H1 (cell line): Measurements from ENCODE around the gene ZBTB48. TPM values are rescaled to one million over a fixed set of nuclear protein-coding genes. Genes with fewer than 3 reads are reported as not detected.
A peak's percentile ranks its signal among the peaks of the same experiment; 100 is the strongest.

Experiments
- CTCF ChIA-PET: fragments of 300-600 bp; sonication (Branson Sonifier 250); formaldehyde crosslinking; loops from one replicate; lab custom pipeline; 2021; ENCODE audit not compliant: partially characterized antibody; lab: Charles Lee
- POLR2A ChIA-PET: fragments of 300-600 bp; sonication (Branson Sonifier 250); formaldehyde crosslinking; loops from one replicate; lab custom pipeline; 2021; ENCODE audit warnings: inconsistent platforms; ENCODE audit not compliant: partially characterized antibody; lab: Charles Lee
- DNase-seq, 2 experiments: peaks; one replicate each; pipeline versions ENCODE4 v3.0.0 to v3.0.0-alpha.2; 2010 to 2022; ENCODE audit warnings: low spot score in 2 of 2, low read depth in 1 of 2, mixed read lengths in 1 of 2
- FAIRE-seq: peaks from 2 replicates; lab custom pipeline; 2011; peaks lifted over from hg19 to GRCh38; lab: Jason Lieb, UNC
- H2AFZ ChIP-seq: 2 replicates; pipeline ENCODE4 v1.8.1; 2012; ENCODE audit warnings: low read length, inconsistent platforms
- H2AK5ac ChIP-seq: 2 replicates; pipeline ENCODE4 v1.6.1; 2013; ENCODE audit warnings: low read depth, low read length
- H2BK120ac ChIP-seq: replicated peaks from 2 replicates; pipeline ENCODE3; 2013; ENCODE audit warnings: low read depth, low read length, inconsistent platforms
- H2BK12ac ChIP-seq: 2 replicates; pipeline ENCODE4 v1.6.1; 2013; ENCODE audit warnings: low read depth, low read length
- H2BK15ac ChIP-seq: 2 replicates; pipeline ENCODE4 v1.6.1; 2013; ENCODE audit warnings: low read length
- H2BK20ac ChIP-seq: 2 replicates; pipeline ENCODE4 v1.6.1; 2013; ENCODE audit warnings: low read length
- H2BK5ac ChIP-seq: 2 replicates; pipeline ENCODE4 v1.6.1; 2013; ENCODE audit warnings: low read depth, low read length
- H3K14ac ChIP-seq: 2 replicates; pipeline ENCODE4 v1.6.1; 2013; ENCODE audit warnings: inconsistent platforms; ENCODE audit not compliant: insufficient read length
- H3K18ac ChIP-seq: 2 replicates; pipeline ENCODE4 v1.6.1; 2013; ENCODE audit warnings: low read length; ENCODE audit errors: extremely low read depth
- H3K23ac ChIP-seq: 2 replicates; pipeline ENCODE4 v1.6.1; 2013; ENCODE audit warnings: inconsistent platforms; ENCODE audit not compliant: insufficient read length
- H3K23me2 ChIP-seq: 2 replicates; pipeline ENCODE4 v1.6.1; 2013; ENCODE audit warnings: low read depth, low read length
- H3K27ac ChIP-seq: 2 replicates; pipeline ENCODE4 v1.6.1; 2011; ENCODE audit warnings: low read depth, low read length, inconsistent platforms
- H3K27me3 ChIP-seq, 4 experiments: replicated peaks in 1 of 4; 1 replicate in 1 of 4; 2 replicates in 3 of 4; pipeline versions ENCODE4 v1.6.1 to v1.8.1; 2011 to 2013; ENCODE audit warnings: low read length in 3 of 4, mild to moderate bottlenecking in 3 of 4, inconsistent platforms in 2 of 4, mixed read lengths in 2 of 4, moderate library complexity in 1 of 4; ENCODE audit not compliant: control insufficient read depth in 3 of 4, insufficient read depth in 3 of 4; ENCODE audit errors: extremely low read depth in 1 of 4
- H3K36me3 ChIP-seq, 4 experiments: 2 replicates each; pipeline versions ENCODE4 v1.6.1 to v1.8.1; 2011 to 2013; ENCODE audit warnings: mild to moderate bottlenecking in 4 of 4, low read length in 3 of 4, moderate library complexity in 2 of 4, control low read depth in 1 of 4, inconsistent platforms in 1 of 4; ENCODE audit not compliant: insufficient read depth in 4 of 4, control insufficient read depth in 2 of 4
- H3K4ac ChIP-seq: replicated peaks from 2 replicates; pipeline ENCODE3; 2013; ENCODE audit warnings: low read length, low read depth, mixed read lengths, inconsistent platforms; ENCODE audit not compliant: insufficient read length
- H3K4me1 ChIP-seq, 4 experiments: replicated peaks in 1 of 4; 1 replicate in 1 of 4; 2 replicates in 3 of 4; pipeline versions ENCODE4 v1.6.1 to v1.8.1; 2011 to 2013; ENCODE audit warnings: low read length in 3 of 4, inconsistent platforms in 2 of 4, mixed read lengths in 1 of 4; ENCODE audit not compliant: insufficient read depth in 4 of 4, control insufficient read depth in 3 of 4
- H3K4me2 ChIP-seq, 2 experiments: 2 replicates each; pipeline versions ENCODE4 v1.6.1 to v1.8.1; 2011 to 2013; ENCODE audit warnings: low read depth in 2 of 2, low read length in 2 of 2, control low read depth in 1 of 2, inconsistent platforms in 1 of 2, mild to moderate bottlenecking in 1 of 2; ENCODE audit not compliant: insufficient read depth in 1 of 2
- H3K4me3 ChIP-seq, 4 experiments: fragments of 200-600, 300-600 bp in 1 of 4; sonication (generic), shearing (Covaris generic), sonication (Bioruptor Twin) in 1 of 4; 2 replicates each; pipeline versions ENCODE4 v1.5.1 to v1.8.1; 2011 to 2016; ENCODE audit warnings: low read length in 4 of 4, low read depth in 3 of 4, control low read depth in 2 of 4, inconsistent platforms in 2 of 4, mild to moderate bottlenecking in 2 of 4, mixed read lengths in 1 of 4, moderate library complexity in 1 of 4; ENCODE audit not compliant: insufficient read depth in 2 of 4; ENCODE audit errors: extremely low read depth in 1 of 4
- H3K56ac ChIP-seq: replicated peaks from 2 replicates; pipeline ENCODE3; 2013; ENCODE audit warnings: low read depth, mild to moderate bottlenecking, mixed read lengths, low read length, inconsistent platforms; ENCODE audit not compliant: insufficient read length
- H3K79me1 ChIP-seq: 2 replicates; pipeline ENCODE4 v1.6.1; 2013; ENCODE audit warnings: low read depth, low read length, control low read depth
- H3K79me2 ChIP-seq, 2 experiments: 2 replicates each; pipeline versions ENCODE4 v1.6.1 to v1.8.1; 2012 to 2013; ENCODE audit warnings: low read length in 2 of 2, mild to moderate bottlenecking in 2 of 2, inconsistent platforms in 1 of 2; ENCODE audit not compliant: insufficient read depth in 2 of 2, control insufficient read depth in 1 of 2
- H3K9ac ChIP-seq, 4 experiments: replicated peaks in 1 of 4; 1 replicate in 1 of 4; 2 replicates in 3 of 4; pipeline versions ENCODE4 v1.6.1 to v1.8.1; 2011 to 2013; ENCODE audit warnings: low read depth in 3 of 4, low read length in 3 of 4, control low read depth in 2 of 4, mild to moderate bottlenecking in 2 of 4, moderate library complexity in 2 of 4, inconsistent platforms in 1 of 4; ENCODE audit errors: extremely low read depth in 1 of 4
- H3K9me3 ChIP-seq, 2 experiments: 2 replicates each; pipeline versions ENCODE4 v1.6.1 to v1.8.1; 2012 to 2013; ENCODE audit warnings: mild to moderate bottlenecking in 2 of 2, moderate library complexity in 2 of 2, control low read depth in 1 of 2, inconsistent platforms in 1 of 2, low read depth in 1 of 2, low read length in 1 of 2, mixed read lengths in 1 of 2; ENCODE audit not compliant: insufficient read depth in 2 of 2
- H4K20me1 ChIP-seq, 2 experiments: replicated peaks in 1 of 2; 2 replicates each; pipeline versions ENCODE3 to v1.8.1; 2011 to 2013; ENCODE audit warnings: inconsistent platforms in 2 of 2, low read length in 2 of 2, mild to moderate bottlenecking in 1 of 2; ENCODE audit not compliant: insufficient read depth in 2 of 2, control insufficient read depth in 1 of 2
- H4K5ac ChIP-seq: 2 replicates; pipeline ENCODE4 v1.6.1; 2013; ENCODE audit warnings: low read length, low read depth, mixed read lengths, inconsistent platforms; ENCODE audit not compliant: insufficient read length
- H4K8ac ChIP-seq: 2 replicates; pipeline ENCODE4 v1.8.0; 2013; ENCODE audit warnings: mild to moderate bottlenecking, moderate library complexity, low read length, inconsistent platforms; ENCODE audit not compliant: insufficient read depth; ENCODE audit errors: extremely low read depth
- H4K91ac ChIP-seq: replicated peaks from 2 replicates; pipeline ENCODE3; 2013; ENCODE audit warnings: low read length, mixed read lengths, inconsistent platforms; ENCODE audit not compliant: insufficient read length
- ASH2L ChIP-seq: fragments of 200-600, 300-600 bp; sonication (generic); IDR thresholded peaks from one replicate; pipeline ENCODE4 v1.7.1; 2017; ENCODE audit warnings: low read length
- KDM4A ChIP-seq: IDR thresholded peaks from one replicate; pipeline ENCODE4 v1.7.1; 2012; ENCODE audit warnings: low read depth, mild to moderate bottlenecking, moderate library complexity, low read length, inconsistent platforms; ENCODE audit not compliant: severe bottlenecking
- PHF8 ChIP-seq: fragments of 200-600 bp; sonication (generic); conservative IDR thresholded peaks from 2 replicates; pipeline ENCODE4 v1.7.1; 2012; ENCODE audit warnings: low read depth, mild to moderate bottlenecking, inconsistent platforms, low read length, moderate library complexity
- WGBS, 2 experiments: shearing (Covaris generic) in 1 of 2; methylation state at CpG; one replicate each; pipeline versions ENCODE4 v1.1.6 to v1.1.7; 2013 to 2015; ENCODE audit warnings: low lambda C conversion rate in 2 of 2, mixed read lengths in 2 of 2, inconsistent platforms in 1 of 2, low coverage in 1 of 2, missing lambda C conversion rate in 1 of 2; ENCODE audit not compliant: insufficient replicate concordance in 2 of 2, insufficient coverage in 1 of 2, insufficient read length in 1 of 2; ENCODE audit errors: extremely low coverage in 1 of 2, missing lambda C conversion rate in 1 of 2; 5-methylcytosine and 5-hydroxymethylcytosine counted together
- polyA plus RNA-seq, 7 experiments: library from polyadenylated mRNA; depleted of rRNA in 3 of 7; stranded (reverse) in 5 of 7; unstranded in 2 of 7; fragments of >200 nt in 5 of 7; fragments of 200-250 nt in 2 of 7; gene quantifications; 1 replicate in 5 of 7; 2 replicates in 1 of 7; 4 replicates in 1 of 7; pipeline versions ENCODE4 v1.2.1 to v1.2.3, GENCODE V29; 2011 to 2013; ENCODE audit warnings: missing spikeins in 2 of 7, mixed read lengths in 2 of 7
- total RNA-seq: library from RNA; stranded (reverse); fragmentation: NEBNext Ultra II Directional; extraction: Animal tissue kit (Norgen Biotek cat#: 25700); gene quantifications from 2 replicates; pipeline ENCODE4 v1.2.1, GENCODE V29; 2021

ZBTB48 gene
- total and polyA plus RNA-seq, 2 of the 8 experiments (the other 6 are each of a cell fraction or from before 2014, with no cell fraction given), result 28.2 to 28.8 TPM

DNA sequence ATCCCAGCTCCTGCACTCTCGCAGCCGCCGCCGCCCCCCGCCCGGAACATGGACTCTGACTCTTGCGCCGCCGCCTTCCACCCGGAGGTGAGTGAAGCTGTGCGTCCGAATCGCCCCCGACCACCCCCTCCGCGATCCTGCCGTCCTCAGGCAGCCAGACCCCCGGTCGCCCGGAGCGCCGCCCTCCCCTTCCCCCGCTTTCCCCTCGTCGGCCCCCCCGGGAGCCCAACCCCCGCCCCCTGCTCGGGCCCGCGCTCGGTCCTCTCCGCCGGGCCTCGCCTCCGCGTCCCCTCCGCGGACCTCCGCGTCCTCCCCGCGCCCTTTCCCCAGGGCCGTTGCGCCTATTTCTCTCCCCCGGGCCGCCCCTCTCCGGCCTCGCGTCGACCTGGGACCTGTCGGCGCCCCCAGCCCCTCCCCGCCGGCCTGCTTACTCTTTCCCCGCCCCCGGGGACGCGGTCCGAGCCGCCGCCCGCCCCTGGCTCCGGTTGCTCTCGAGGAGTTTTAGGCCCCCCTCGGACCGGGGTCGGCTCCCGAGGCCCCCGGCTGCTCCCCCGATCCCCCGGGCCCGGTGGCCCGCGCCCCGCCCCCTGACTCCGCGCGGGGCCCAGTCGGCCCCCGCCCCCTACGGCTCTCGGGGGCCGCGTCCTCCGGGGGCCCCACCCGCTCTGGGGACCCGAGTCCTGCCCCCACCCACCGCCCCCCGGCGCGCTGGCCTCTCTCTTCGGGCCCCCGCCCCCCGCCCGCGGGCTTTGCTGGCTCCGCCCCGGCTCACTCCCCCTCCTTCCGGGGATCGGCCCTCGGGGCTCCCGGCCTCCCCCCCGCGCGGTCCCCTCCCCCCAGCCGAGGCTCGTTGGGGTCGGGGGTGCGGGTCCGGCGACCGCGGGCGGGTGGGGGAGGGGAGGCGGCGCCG is 34.5 kb downstream of the ZBTB48 start:
- Histone ChIP-seq H3K36me3 (peaks cover 0 to 21% (median 4%) of the 10 kb centered on the region in 4 experiments; a peak in 6 of 8 replicates), H3K14ac (no peak overlapping the region), H3K79me2 (peaks cover 12 to 41% of the 10 kb centered on the region in 2 experiments), H3K4ac (no peak overlapping the region), H2BK15ac (no peak overlapping the region), H3K56ac (no peak overlapping the region), H3K18ac (no peak overlapping the region; the same call in 1 of the 2 replicates), H4K5ac (peak overlapping the region; percentile 66), H3K9me3 (no peaks in the 10 kb centered on the region), H3K79me1 (peaks cover 5% of the 10 kb centered on the region), H3K27ac (peak overlapping the region; percentile 81; the same call in 1 of the 2 replicates), H3K4me1 (peaks cover 0 to 2% (median 0%) of the 10 kb centered on the region in 4 experiments; a peak in 1 of 7 replicates), H2BK12ac (no peak overlapping the region), H4K91ac (no peak overlapping the region), H2BK5ac (peak overlapping the region; percentile 78; the same call in 1 of the 2 replicates), H3K4me3 (peak overlapping the region; percentile 64 to 100 (median 82)), H4K8ac (peak overlapping the region; percentile 79), H2AK5ac (no peak overlapping the region), H2BK20ac (no peak overlapping the region), H3K4me2 (peak overlapping the region in 1 of 2 experiments; percentile 53), H2BK120ac (no peak overlapping the region), H3K9ac (peak overlapping the region; percentile 54 to 78 (median 68); a peak in 6 of 7 replicates), H3K23me2 (peaks cover 8% of the 10 kb centered on the region; the same call in 1 of the 2 replicates), H4K20me1 (peaks cover 7 to 15% of the 10 kb centered on the region in 2 experiments), H3K23ac (no peak overlapping the region), H2AFZ (no peak overlapping the region), H3K27me3 (no peaks in the 10 kb centered on the region)
- POLR2A ChIA-PET, result interaction anchor here (1.2 to 1.3 kb wide), 2 partner anchors 9 to 11 kb away, joined by 9 to 20 read pairs; partner anchors contain the start of genes KLHL21 and THAP3
- DNase-seq, result peak in 1 of 2 experiments; percentile 65
- peak; percentile 1; the same call in 1 of the 2 replicates for TF ChIP-seq PHF8
- TF ChIP-seq ASH2L, result no peak
- peak; percentile 34 for TF ChIP-seq KDM4A
- FAIRE-seq, result no peak
- CTCF ChIA-PET, result interaction anchor here (0.8 kb wide), 1 partner anchor 14 kb away, joined by 3 read pairs; no protein-coding TSS in a partner anchor
- 1% methylated on average over 15 of the region's 117 CpGs; no CpG with 5 or more reads in 1 of the 2 experiments for WGBS, 2 experiments
